DND-41 (cell line): Measurements from ENCODE around the gene PSTPIP1.

Experiments
- CTCF ChIP-seq: IDR thresholded peaks from 2 replicates; pipeline ENCODE4 v1.5.1; 2012; ENCODE audit warnings: borderline replicate concordance, low read length, moderate library complexity, mild to moderate bottlenecking; ENCODE audit not compliant: poor library complexity, severe bottlenecking; ENCODE audit errors: extremely low read depth
- EZH2 ChIP-seq: IDR thresholded peaks from 3 replicates; pipeline ENCODE4 v1.6.1; 2012; ENCODE audit warnings: borderline replicate concordance, low read depth, mild to moderate bottlenecking, moderate library complexity, low read length, inconsistent platforms; ENCODE audit not compliant: severe bottlenecking

- TF ChIP-seq CTCF (no peak), EZH2 (no peak)
These were observed 43.7 kb upstream of the PSTPIP1 start for GRCh38 chr15:76951220-76951619.
